Testis (tissue), 3 donors: ENCODE results near the gene INTS13. TPM values are rescaled to one million over a fixed set of nuclear protein-coding genes. Genes with fewer than 3 reads are reported as not detected.
A peak's percentile ranks its signal among the peaks of the same experiment; 100 is the strongest.

Source experiments
- DNase-seq: peaks from one replicate; pipeline ENCODE4 v3.0.0-alpha.2; 2019
- H3K27ac ChIP-seq, 2 donors: fragments of 200-600 bp; sonication (generic); one replicate each; pipeline ENCODE4 v1.5.1; 2019
- H3K27me3 ChIP-seq: fragments of 200-600 bp; sonication (generic); one replicate; pipeline ENCODE4 v1.5.1; 2019
- H3K36me3 ChIP-seq: fragments of 200-600 bp; sonication (generic); one replicate; pipeline ENCODE4 v1.5.1; 2017; ENCODE audit warnings: low read depth; ENCODE audit errors: missing control alignments
- H3K4me1 ChIP-seq: fragments of 200-600 bp; sonication (generic); one replicate; pipeline ENCODE4 v1.5.1; 2019
- H3K4me3 ChIP-seq, 2 donors: fragments of 200-600 bp; sonication (generic); one replicate each; pipeline ENCODE4 v1.5.1; 2017 to 2019
- H3K9me3 ChIP-seq: fragments of 200-600 bp; sonication (generic); one replicate; pipeline ENCODE4 v1.5.1; 2017
- CTCF ChIP-seq, 3 experiments: fragments of 450-650 bp in 2 of 3; fragments of 200-600 bp in 1 of 3; sonication (generic) in 1 of 3; IDR thresholded peaks; one replicate each; pipeline ENCODE4 v1.5.1; 2016 to 2019; ENCODE audit warnings: antibody characterized with exemption in 3 of 3, mild to moderate bottlenecking in 2 of 3, moderate library complexity in 1 of 3
- POLR2A ChIP-seq: fragments of 450-650 bp; IDR thresholded peaks from one replicate; pipeline ENCODE4 v1.6.1; 2017; ENCODE audit warnings: antibody characterized with exemption, mild to moderate bottlenecking, moderate library complexity
- WGBS, 2 donors: methylation state at CpG; one replicate each; pipeline ENCODE4 v1.1.5; 2018; 5-methylcytosine and 5-hydroxymethylcytosine counted together
- intact Hi-C: fragments of 100-400 bp; cut with DNase I; formaldehyde crosslinking; loops from one replicate; pipeline ENCODE4 v1.15.1; 2023; ENCODE audit warnings: low total_unique reads
- polyA plus RNA-seq: library from polyadenylated mRNA; stranded (reverse); fragments of 350-450 nt; fragmentation: Illumina TruSeq; extraction: RNeasy Lipid Tissue Mini Kit (QIAGEN cat#74804); gene quantifications from one replicate; pipeline ENCODE4 v1.2.3, GENCODE V29; 2014; ENCODE audit warnings: low read depth, low replicate concordance; ENCODE audit not compliant: insufficient read depth
- total RNA-seq, 2 donors: library from RNA; depleted of rRNA; stranded (reverse); fragments of >200 nt; gene quantifications; one replicate each; pipeline ENCODE4 v1.2.3, GENCODE V29; 2016

The INTS13 gene
- total and polyA plus RNA-seq, 3 donors from 2014 or later: 18.2 to 25.2 (median 20.1) TPM

GRCh38 chr12:26891704-26892103 lies 46.1 kb downstream of the INTS13 start:
- DNase-seq: no peak
- no peaks in the 10 kb centered on the region for H3K36me3 ChIP-seq
- intact Hi-C loops: no loop called here
- no peak overlapping the region for H3K27ac ChIP-seq
- TF ChIP-seq CTCF (IDR thresholded peaks at IDR 0.05) (no peak), POLR2A (no peak)
- no peak overlapping the region for H3K4me3 ChIP-seq
- no peaks in the 10 kb centered on the region for H3K27me3 ChIP-seq
- no peaks in the 10 kb centered on the region for H3K9me3 ChIP-seq
- H3K4me1 ChIP-seq: no peaks in the 10 kb centered on the region
- 71 to 81% methylated on average over 1 of the region's 1 CpG for WGBS, 2 donors

- no peaks in the 10 kb centered on the region for H3K36me3 ChIP-seq
- TF ChIP-seq CTCF (IDR thresholded peaks at IDR 0.05) (no peak), POLR2A (no peak)
- no peak overlapping the region for H3K27ac ChIP-seq
- H3K27me3 ChIP-seq: no peaks in the 10 kb centered on the region
- H3K4me3 ChIP-seq: no peak overlapping the region
- H3K4me1 ChIP-seq: no peaks in the 10 kb centered on the region
- DNase-seq: no peak
- H3K9me3 ChIP-seq: no peaks in the 10 kb centered on the region
- WGBS, 2 donors: 90 to 94% methylated on average over 5 of the region's 5 CpGs
- intact Hi-C loops: no loop called here
These were observed 47.0 kb downstream of the INTS13 start for GRCh38 chr12:26890784-26891183.

GRCh38 chr12:26884765-26885576 lies 52.8 kb downstream of the INTS13 start:
- Histone ChIP-seq H3K27me3 (no peaks in the 10 kb centered on the region), H3K27ac (no peak overlapping the region), H3K4me1 (peaks cover 6% of the 10 kb centered on the region), H3K4me3 (peak overlapping the region; percentile 2), H3K9me3 (no peaks in the 10 kb centered on the region), H3K36me3 (no peaks in the 10 kb centered on the region)
- TF ChIP-seq CTCF (IDR thresholded peaks at IDR 0.05) (peak; percentile 93 to 97 (median 95)), POLR2A (no peak)
- 10 to 11% methylated on average over 14 to 16 of the region's 16 CpGs for WGBS, 2 donors
- intact Hi-C loops: no loop called here
- DNase-seq: peak; percentile 94

- 98 to 100% methylated on average over 2 of the region's 2 CpGs for WGBS, 2 donors
- no peak for DNase-seq
- Histone ChIP-seq H3K27me3 (no peaks in the 10 kb centered on the region), H3K9me3 (no peaks in the 10 kb centered on the region), H3K27ac (no peak overlapping the region), H3K4me3 (no peak overlapping the region), H3K36me3 (no peaks in the 10 kb centered on the region), H3K4me1 (peaks cover 6% of the 10 kb centered on the region)
- TF ChIP-seq POLR2A (no peak), CTCF (IDR thresholded peaks at IDR 0.05) (no peak)
- intact Hi-C loops: no loop called here
These were observed 57.2 kb downstream of the INTS13 start for GRCh38 chr12:26880625-26881024.

- Histone ChIP-seq H3K4me1 (peaks cover 6% of the 10 kb centered on the region), H3K36me3 (no peaks in the 10 kb centered on the region), H3K27ac (no peak overlapping the region), H3K4me3 (no peak overlapping the region), H3K9me3 (no peaks in the 10 kb centered on the region), H3K27me3 (no peaks in the 10 kb centered on the region)
- intact Hi-C loops: no loop called here
- WGBS, 2 donors: 46 to 49% methylated on average over 5 to 6 of the region's 6 CpGs
- DNase-seq: peak; percentile 92
- TF ChIP-seq CTCF (IDR thresholded peaks at IDR 0.05) (no peak), POLR2A (no peak)
These were observed 59.1 kb downstream of the INTS13 start for GRCh38 chr12:26878661-26879119.
